Activated CD4-positive, alpha-beta T cell treated with anti-CD3 and anti-CD28 coated beads for 48 hours (primary cell): ENCODE results near the gene ASB5.
"Not testable (repeated sequence)": the region's sequence is repeated elsewhere in the genome, so short reads cannot be mapped to it uniquely, and the experiment has no call there.

Experiments
- DNase-seq: peaks from one replicate; pipeline ENCODE4 v3.0.0-alpha.2; 2020

Gene ASB5, protein sequence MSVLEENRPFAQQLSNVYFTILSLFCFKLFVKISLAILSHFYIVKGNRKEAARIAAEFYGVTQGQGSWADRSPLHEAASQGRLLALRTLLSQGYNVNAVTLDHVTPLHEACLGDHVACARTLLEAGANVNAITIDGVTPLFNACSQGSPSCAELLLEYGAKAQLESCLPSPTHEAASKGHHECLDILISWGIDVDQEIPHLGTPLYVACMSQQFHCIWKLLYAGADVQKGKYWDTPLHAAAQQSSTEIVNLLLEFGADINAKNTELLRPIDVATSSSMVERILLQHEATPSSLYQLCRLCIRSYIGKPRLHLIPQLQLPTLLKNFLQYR

DNA sequence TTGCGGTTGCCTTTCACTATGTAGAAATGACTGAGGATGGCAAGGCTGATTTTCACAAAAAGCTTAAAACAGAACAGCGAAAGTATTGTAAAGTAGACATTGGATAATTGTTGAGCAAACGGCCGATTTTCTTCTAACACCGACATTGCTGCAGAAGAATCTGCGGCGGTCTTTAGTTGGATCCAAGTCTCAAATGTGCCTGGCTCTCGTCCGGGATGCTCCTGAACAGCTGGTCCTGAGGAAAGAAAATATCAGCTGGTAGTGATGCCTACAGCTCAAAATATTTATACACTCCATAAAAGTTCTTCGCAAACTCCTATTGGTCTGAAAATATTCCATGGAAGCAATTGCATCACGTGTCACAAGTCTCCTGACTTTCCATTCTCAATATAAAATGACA lies at the start of gene ASB5:
Gene ASB5 (minus strand): TSS at position 260 of the 400 bp plus-strand sequence. CDS start 114 bp downstream, at position 146.
- no peak for DNase-seq

DNA sequence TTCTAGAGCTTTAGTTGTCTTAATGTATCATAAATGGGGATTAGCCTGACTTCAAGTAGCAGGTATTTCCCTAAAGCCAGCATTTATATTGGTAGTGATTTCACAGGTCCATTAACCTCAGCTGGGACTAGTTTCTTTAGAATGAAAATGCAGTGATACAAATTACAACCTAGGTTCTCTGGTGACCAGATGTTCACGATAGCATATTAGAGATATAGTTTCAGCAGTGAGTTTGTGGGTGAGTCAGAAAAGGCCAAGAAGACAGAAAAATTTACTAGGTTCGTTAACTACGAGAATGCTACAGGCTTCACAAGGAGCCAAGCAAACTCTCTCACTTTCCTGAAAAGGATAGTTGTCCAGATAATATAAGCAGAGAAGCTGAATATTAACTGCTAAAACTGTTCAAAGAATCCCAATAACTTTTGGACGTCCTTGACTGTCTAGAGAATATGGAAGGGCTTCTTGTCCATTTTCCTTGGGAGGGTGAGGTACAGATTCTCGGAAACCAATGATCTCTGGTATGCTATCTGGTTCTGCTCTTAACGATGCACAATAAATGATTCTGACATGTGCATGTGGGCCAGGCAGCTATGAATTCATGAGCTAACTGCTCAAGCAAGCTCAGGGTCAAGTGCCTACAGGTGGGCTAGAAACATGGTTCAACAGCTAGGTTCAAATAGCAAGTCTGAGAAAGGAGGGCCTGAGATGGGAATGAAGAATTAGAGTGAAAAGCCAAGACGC lies 44.7 kb upstream of the ASB5 start:
- DNase-seq, result no peak

- no peak for DNase-seq
Measured at GRCh38 chr4:176309772-176310171, 40.8 kb upstream of the ASB5 start.

- DNase-seq, result no peak
Measured at GRCh38 chr4:176309046-176309445, 40.0 kb upstream of the ASB5 start.

GRCh38 chr4:176308441-176308840 lies 39.4 kb upstream of the ASB5 start:
- no peak for DNase-seq

GRCh38 chr4:176307666-176307930 lies 38.6 kb upstream of the ASB5 start:
- DNase-seq, result no peak

DNA sequence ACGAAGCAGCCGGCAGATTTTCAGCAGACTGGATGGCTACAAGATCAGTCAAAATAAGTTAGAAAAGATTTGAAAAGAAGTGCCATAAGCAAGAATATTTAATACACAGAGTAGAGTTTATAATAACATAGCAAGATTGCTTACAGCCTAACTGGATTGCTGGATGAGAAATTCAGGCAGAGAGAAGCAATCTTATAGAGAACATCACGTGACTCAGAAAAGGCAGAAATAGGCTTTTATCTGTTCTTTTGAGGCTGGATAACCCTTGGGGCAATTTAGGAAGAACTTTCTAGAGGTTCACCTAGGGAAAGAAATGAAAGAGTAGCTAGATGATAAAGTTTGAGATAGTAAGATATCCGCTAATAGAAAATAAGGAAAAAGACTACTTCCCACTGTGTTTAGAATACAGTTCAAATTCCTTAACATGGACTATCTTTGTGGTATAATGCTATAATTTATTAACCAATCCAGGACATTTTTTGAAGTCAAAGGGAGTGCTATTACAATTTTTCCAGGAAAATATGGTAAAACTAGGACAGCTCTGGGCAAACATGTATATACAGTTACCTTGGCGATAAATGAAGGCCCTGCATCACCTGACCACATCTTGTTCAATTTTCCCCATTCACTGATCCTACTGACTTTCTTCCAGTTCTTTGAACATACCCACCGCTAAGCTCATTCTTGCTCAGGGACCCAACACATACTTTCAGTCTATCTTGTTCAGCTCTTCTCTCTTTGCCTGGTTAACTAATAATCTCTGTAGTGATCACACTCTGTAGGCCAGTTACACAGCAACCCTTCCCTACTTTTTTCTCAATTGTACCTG lies 38.0 kb upstream of the ASB5 start:
- DNase-seq, result no peak

- DNase-seq, result no peak
Measured at GRCh38 chr4:176303938-176304337, 34.9 kb upstream of the ASB5 start.

GRCh38 chr4:176302283-176303275 lies 33.6 kb upstream of the ASB5 start:
- no peak for DNase-seq

- no peak for DNase-seq
Measured at GRCh38 chr4:176300565-176300964, 31.5 kb upstream of the ASB5 start.

DNA sequence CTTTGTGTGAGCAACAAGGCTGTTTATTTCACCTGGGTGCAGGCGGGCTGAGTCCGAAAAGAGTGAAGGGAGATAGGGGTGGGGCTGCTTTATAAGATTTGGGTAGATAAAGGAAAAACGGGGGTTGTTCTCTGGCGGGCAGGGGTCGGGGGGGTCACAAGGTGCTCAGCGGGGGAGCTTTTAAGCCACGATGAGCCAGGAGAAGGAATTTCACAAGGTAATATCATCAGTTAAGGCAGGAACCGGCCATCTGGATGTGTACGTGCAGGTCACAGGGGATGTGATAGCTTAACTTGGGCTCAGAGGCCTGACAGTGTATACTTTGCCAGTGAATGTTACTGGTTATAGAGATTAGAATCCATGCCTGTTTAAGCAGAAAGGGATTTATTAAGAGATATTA lies 31.0 kb upstream of the ASB5 start:
- no peak for DNase-seq

DNA sequence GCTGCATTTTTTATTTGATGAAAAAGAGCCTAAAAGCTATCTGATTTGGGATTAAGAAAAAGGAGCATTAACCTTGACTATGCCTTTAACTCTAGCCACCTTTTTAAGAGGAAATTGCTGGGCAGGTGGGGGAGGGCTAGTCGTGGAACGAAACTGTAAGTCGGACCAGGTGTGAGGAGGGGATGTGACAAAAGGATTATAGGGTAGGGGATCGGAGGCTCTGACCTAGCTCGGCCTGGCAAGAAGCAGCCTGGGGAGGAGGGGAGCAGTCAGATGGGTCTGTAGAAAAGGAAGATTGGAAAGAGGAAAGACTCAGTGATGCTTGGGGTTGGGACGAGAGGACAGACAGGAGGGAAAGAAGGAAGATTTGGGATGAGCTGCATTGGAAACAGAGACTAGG lies 29.6 kb upstream of the ASB5 start:
- DNase-seq, result no peak

GRCh38 chr4:176295907-176296306 lies 26.9 kb upstream of the ASB5 start:
- DNase-seq, result not testable (repeated sequence)

DNA sequence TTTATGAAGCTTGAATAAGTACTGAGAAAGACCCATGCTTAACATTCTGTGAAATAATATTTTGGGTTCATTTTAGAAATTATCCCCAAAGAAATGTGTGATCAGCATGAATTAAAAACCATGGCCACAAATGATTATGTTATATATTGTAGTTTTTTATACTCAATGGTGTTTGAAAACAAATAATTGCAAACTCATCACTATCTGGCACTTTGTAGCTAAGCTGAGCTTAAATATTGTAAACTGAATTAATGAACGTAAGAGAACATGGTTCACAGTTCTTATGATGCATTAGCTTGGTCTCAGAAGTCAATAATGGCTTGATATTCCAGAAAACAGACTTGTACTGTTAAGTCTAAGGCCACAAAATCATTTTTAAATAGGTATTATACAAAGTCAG lies 24.6 kb upstream of the ASB5 start:
- no peak for DNase-seq

- no peak for DNase-seq
Measured at GRCh38 chr4:176292920-176293319, 23.9 kb upstream of the ASB5 start.

DNA sequence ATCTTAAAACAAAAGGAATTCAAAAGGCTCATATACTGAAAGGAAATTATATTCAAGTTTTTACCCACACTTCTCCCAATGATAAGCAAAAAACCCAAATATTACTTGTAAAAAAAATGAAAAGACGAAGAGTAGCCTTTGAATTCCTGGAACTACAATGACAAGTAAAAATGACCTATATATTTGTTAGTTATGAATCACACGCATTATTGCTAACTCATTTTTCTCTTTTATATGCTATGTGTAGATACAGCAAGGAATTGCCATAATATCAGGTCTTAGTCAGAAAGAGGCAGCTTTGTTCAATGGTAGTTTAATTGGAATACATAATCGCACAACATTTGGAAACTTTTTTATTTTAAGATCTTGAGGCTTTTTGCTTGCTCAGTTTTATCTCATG lies 22.7 kb upstream of the ASB5 start:
- no peak for DNase-seq

- no peak for DNase-seq
Measured at GRCh38 chr4:176290520-176290919, 21.5 kb upstream of the ASB5 start.

DNA sequence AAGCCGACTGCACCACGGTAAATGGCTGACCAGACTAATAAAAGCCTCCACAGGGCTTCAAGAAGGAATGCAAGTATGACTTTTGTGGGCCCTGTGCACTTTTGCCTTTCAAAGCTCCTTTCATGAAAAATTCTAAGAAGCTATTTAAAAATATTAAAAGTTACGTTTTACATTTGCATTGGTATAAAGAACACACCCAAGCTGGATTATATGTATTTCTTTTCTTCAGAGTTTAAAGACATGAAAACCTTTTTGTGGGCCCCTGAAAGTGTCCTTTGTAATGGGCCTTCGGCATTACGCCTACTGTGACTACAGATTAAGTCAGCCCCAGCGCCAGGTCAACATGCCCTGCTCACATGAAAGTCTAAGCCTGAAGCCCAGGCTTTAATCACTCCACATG lies 20.5 kb upstream of the ASB5 start:
- DNase-seq, result no peak

- no peak for DNase-seq
Measured at GRCh38 chr4:176288020-176288419, 19.0 kb upstream of the ASB5 start.

GRCh38 chr4:176287546-176287945 lies 18.5 kb upstream of the ASB5 start:
- no peak for DNase-seq

- no peak for DNase-seq
Measured at GRCh38 chr4:176286728-176287127, 17.7 kb upstream of the ASB5 start.

DNA sequence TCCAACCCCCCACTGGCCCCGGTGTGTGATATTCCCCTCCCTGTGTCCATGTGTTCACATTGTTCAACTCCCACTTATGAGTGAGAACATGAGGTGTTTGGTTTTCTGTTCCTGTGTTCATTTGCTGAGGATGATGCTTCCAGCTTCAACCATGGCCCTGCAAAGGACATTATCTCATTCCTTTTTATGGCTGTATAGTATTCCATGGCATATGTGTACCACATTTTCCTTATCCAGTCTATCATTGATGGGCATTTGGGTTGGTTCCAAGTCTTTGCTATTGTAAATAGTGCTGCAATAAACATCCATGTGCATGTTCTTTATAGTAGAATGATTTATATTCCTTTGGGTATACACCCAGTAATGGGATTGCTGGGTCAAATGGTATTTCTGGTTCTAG lies 10.5 kb upstream of the ASB5 start:
- not testable (repeated sequence) for DNase-seq
